Lower lobe of right lung (tissue), 2 donors: Measurements from ENCODE around the gene ZNF418. TPM values are rescaled to one million over a fixed set of nuclear protein-coding genes. Genes with fewer than 3 reads are reported as not detected.
"Not testable (repeated sequence)": the region's sequence is repeated elsewhere in the genome, so short reads cannot be mapped to it uniquely, and the experiment has no call there.

Experiments used
- ATAC-seq, 2 donors: fragments of 200-7000 bp; cut with Tn5 transposase; one replicate each; pipeline ENCODE4 v1.9.1; 2020 to 2022; ENCODE audit warnings: mild to moderate bottlenecking in 2 of 2, moderate library complexity in 2 of 2
- DNase-seq: peaks from one replicate; pipeline ENCODE4 v3.0.0-alpha.2; 2020
- H3K27ac ChIP-seq: fragments of 200-600 bp; one replicate; pipeline ENCODE4 v1.8.0; 2022
- H3K27me3 ChIP-seq: fragments of 200-600 bp; one replicate; pipeline ENCODE4 v1.8.0; 2022; ENCODE audit warnings: low read depth
- H3K36me3 ChIP-seq: fragments of 200-600 bp; one replicate; pipeline ENCODE4 v1.8.0; 2022; ENCODE audit warnings: mild to moderate bottlenecking
- H3K4me1 ChIP-seq: fragments of 200-600 bp; one replicate; pipeline ENCODE4 v1.8.0; 2022
- H3K4me3 ChIP-seq: fragments of 200-600 bp; one replicate; pipeline ENCODE4 v1.8.0; 2022; ENCODE audit warnings: mild to moderate bottlenecking
- H3K9me3 ChIP-seq: fragments of 200-600 bp; one replicate; pipeline ENCODE4 v1.8.0; 2022
- CTCF ChIP-seq: fragments of 200-600 bp; IDR thresholded peaks from one replicate; pipeline ENCODE4 v1.8.0; 2022; ENCODE audit warnings: antibody characterized with exemption, mild to moderate bottlenecking
- intact Hi-C: fragments of 100-400 bp; cut with DNase I; formaldehyde crosslinking; loops from one replicate; pipeline ENCODE4 v1.11.0; 2022
- total RNA-seq: library from RNA; stranded (reverse); fragmentation: NEBNext Ultra II Directional; extraction: Animal tissue kit (Norgen Biotek cat#: 25700); gene quantifications from one replicate; pipeline ENCODE4 v1.2.1, GENCODE V29; 2021
- donor health status: DM: no; HTN: yes; CAD: no; lungs with severe emphysema.

The ZNF418 gene
- total RNA-seq, 1 donor from 2014 or later: 5.9 TPM

GRCh38 chr19:57888107-57888559 is 47.1 kb downstream of the ZNF418 start:
- no peak for TF ChIP-seq CTCF
- ATAC-seq (no peak), DNase-seq (no peak)
- H3K4me1 ChIP-seq: peaks cover 4% of the 10 kb centered on the region
- H3K27me3 ChIP-seq: no peaks in the 10 kb centered on the region
- peak overlapping the region; percentile 63 for H3K27ac ChIP-seq
- intact Hi-C loops: no loop called here
- peak overlapping the region; percentile 67 for H3K4me3 ChIP-seq
- peaks cover 27% of the 10 kb centered on the region for H3K9me3 ChIP-seq
- H3K36me3 ChIP-seq: no peaks in the 10 kb centered on the region

GRCh38 chr19:57887195-57887941 is 47.8 kb downstream of the ZNF418 start:
- no peak for DNase-seq
- Histone ChIP-seq H3K27ac (no peak overlapping the region), H3K9me3 (peaks cover 31% of the 10 kb centered on the region), H3K27me3 (no peaks in the 10 kb centered on the region), H3K4me1 (peaks cover 4% of the 10 kb centered on the region), H3K4me3 (peak overlapping the region; percentile 67), H3K36me3 (no peaks in the 10 kb centered on the region)
- TF ChIP-seq CTCF: no peak
- intact Hi-C loops: no loop called here
- ATAC-seq: no peak

GRCh38 chr19:57886046-57886445 is 49.2 kb downstream of the ZNF418 start:
- intact Hi-C loops: no loop called here
- Histone ChIP-seq H3K4me3 (no peak overlapping the region), H3K36me3 (no peaks in the 10 kb centered on the region), H3K27ac (no peak overlapping the region), H3K4me1 (peaks cover 4% of the 10 kb centered on the region), H3K9me3 (peaks cover 31% of the 10 kb centered on the region), H3K27me3 (no peaks in the 10 kb centered on the region)
- DNase-seq: no peak
- ATAC-seq: no peak
- TF ChIP-seq CTCF: no peak

- peaks cover 86% of the 10 kb centered on the region for H3K9me3 ChIP-seq
- H3K4me3 ChIP-seq, H3K36me3 ChIP-seq, H3K27me3 ChIP-seq, ATAC-seq, H3K27ac ChIP-seq, H3K4me1 ChIP-seq, DNase-seq, intact Hi-C loops: not testable (repeated sequence)
Measured at GRCh38 chr19:57873883-57874799, 61.1 kb downstream of the ZNF418 start.

- no peaks in the 10 kb centered on the region for H3K4me1 ChIP-seq
- TF ChIP-seq CTCF: no peak
- peaks cover 89% of the 10 kb centered on the region for H3K9me3 ChIP-seq
- H3K27me3 ChIP-seq: no peaks in the 10 kb centered on the region
- H3K36me3 ChIP-seq: peaks cover 14% of the 10 kb centered on the region
- ATAC-seq: no peak
- no peak overlapping the region for H3K4me3 ChIP-seq
- no peak overlapping the region for H3K27ac ChIP-seq
- DNase-seq: no peak
- intact Hi-C loops: no loop called here
Measured at GRCh38 chr19:57872450-57872849, 62.8 kb downstream of the ZNF418 start.

Other genes with a start within 250 kb of the ZNF418 start
- 2.5 TPM for gene ZNF154, start 226.2 kb downstream of the ZNF418 start, total RNA-seq
- 7.3 TPM for gene ZNF671, start 207.8 kb downstream of the ZNF418 start, total RNA-seq
- gene ZNF776, start 188.6 kb downstream of the ZNF418 start, total RNA-seq: 16.2 TPM
- gene ZNF586, start 165.7 kb downstream of the ZNF418 start, total RNA-seq: 21.8 TPM
- 20.0 TPM for gene ZNF552, start 120.5 kb downstream of the ZNF418 start, total RNA-seq
- 12.5 TPM for gene ZNF587B, start 105.1 kb downstream of the ZNF418 start, total RNA-seq
- gene ZNF587, start 85.5 kb downstream of the ZNF418 start, total RNA-seq: 25.6 TPM
- gene ZNF814, start 46.4 kb downstream of the ZNF418 start, total RNA-seq: 13.5 TPM
- gene ZNF417, start 18.8 kb downstream of the ZNF418 start, total RNA-seq: 16.2 TPM
- gene ZNF256, start 12.3 kb upstream of the ZNF418 start, total RNA-seq: 5.9 TPM
- gene C19orf18, start 39.1 kb upstream of the ZNF418 start, total RNA-seq: 1.0 TPM
- 16.1 TPM for gene ZNF606, start 67.4 kb upstream of the ZNF418 start, total RNA-seq
- not detected for gene ZSCAN1, start 98.6 kb upstream of the ZNF418 start, total RNA-seq
- 3.6 TPM for gene ZNF135, start 123.9 kb upstream of the ZNF418 start, total RNA-seq
- 44.2 TPM for gene ZSCAN18, start 162.8 kb upstream of the ZNF418 start, total RNA-seq
- gene ZNF329, start 215.4 kb upstream of the ZNF418 start, total RNA-seq: 5.8 TPM
- gene ZNF274, start 247.7 kb upstream of the ZNF418 start, total RNA-seq: 27.6 TPM